ENCODE data around the gene VSTM4.

Gene VSTM4

DNA sequence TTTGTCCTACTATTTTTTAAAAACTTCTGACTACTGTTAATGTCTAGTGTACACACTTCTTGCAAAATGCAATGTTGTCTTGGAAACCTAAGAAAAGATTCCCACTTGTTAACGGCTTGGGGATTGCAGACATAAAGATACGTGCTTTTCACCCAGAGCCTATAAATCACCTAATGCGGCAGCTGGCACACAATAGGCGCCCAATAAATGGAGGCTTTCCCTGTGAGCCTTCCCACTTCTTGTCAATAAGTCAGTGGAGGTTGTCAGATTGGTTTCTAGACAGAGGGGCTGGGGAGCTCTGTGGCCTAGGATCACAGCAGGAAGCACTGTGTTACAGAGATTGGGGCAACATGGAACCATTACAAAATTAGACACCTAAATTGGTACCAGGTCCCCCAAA, 74.7 kb downstream of the VSTM4 start:
- DNase-seq (ENCODE audit: low read depth): no peak

DNA sequence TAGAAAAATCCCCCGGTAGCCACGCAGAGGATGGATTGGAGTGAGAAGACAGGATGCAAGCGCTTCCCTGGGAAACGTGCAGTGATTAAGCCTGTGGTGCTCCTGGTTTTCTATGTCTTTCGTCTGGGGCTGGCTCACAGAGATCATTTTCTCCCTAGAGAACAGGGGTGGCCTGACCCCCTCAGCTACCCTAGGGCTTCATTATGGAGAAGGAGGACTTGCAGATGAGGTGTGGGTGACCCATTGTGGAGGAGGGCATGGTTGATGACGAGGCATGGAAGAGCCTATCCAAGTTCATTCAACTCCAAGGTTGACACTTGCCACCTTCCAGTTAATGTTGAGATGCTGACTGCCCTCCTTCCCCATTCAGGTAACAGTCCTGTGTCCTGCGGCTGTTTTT, 75.9 kb downstream of the VSTM4 start:
- DNase-seq (ENCODE audit: low read depth): no peak

DNA sequence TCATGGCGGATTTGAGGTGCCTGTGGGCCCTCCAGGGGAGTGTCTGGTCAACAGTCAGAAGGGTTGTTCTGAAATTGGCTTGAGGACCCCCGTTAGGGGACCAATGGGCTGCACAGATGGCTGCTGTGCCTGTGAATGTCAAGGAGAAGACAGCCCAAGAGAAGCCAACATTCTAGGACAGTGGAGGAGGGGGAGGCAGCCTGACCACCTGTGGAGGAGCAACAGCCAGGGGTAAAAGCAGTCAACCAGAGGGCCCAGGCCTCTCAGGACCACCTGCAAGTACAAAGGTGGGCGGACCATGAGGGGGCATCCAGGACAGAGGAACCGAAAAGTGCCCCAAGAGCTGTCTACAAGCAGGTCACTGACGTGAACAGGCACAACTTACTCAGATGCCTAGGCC, 76.6 kb downstream of the VSTM4 start:
- no peak for DNase-seq (ENCODE audit: low read depth)

DNA sequence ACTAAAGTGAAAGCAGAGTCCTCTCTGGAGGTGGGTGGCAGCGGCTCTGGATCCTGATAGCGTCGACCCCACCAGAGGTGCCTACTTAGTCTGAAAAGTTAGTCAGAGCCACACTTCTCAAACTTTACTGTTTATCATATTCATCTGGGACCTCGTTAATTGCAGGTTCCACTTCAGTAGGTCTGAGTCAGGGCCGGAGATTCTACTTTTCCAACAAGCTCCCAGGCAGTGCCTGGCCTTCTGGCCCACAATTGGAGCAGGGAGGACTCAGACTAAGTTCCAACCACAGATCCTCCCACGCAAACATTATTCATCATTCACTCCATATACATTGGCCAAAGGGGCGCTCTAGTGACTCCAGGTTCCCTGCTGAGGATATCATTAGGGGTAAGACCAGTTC, 78.1 kb downstream of the VSTM4 start:
- DNase-seq (ENCODE audit: low read depth): no peak

DNA sequence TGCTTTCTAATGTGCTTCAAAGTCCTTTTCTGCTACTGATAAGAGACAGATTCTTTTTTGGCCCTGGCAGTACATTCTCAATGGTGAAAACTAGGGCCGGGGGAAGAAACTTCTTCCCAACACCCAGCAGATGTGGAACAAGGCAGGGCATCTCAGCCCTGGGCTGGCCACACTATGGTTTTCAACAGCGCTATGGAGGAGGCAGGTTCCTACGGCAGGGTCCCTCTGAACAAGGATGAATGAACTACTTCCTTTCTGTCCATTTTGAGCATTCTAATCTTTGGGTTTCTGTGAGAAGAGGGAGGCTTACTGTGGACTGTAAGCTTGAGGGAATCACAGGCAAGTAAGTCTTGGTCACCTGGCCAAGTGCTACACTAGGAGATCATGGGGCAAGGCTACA, 78.7 kb downstream of the VSTM4 start:
- DNase-seq (ENCODE audit: low read depth): no peak

DNA sequence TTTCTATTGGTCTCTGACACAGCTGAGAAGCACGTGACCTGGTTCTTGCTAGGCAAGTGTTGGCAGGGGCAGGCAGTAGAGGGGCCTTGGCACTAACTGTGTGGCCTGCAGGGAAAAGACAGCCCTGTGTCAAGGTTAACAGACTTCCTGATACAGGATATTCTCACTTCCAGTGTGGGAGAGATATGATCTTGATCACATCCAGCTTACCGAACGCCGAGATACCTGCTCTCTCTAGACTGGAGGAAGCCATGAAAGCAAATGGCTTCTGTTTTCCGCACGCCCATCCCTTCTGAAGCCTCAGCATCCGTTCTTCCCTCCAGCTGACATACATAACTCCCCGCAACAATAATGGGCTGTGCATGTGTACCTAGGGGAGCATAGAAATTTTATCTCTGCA, 79.4 kb downstream of the VSTM4 start:
- DNase-seq (ENCODE audit: low read depth): no peak

DNA sequence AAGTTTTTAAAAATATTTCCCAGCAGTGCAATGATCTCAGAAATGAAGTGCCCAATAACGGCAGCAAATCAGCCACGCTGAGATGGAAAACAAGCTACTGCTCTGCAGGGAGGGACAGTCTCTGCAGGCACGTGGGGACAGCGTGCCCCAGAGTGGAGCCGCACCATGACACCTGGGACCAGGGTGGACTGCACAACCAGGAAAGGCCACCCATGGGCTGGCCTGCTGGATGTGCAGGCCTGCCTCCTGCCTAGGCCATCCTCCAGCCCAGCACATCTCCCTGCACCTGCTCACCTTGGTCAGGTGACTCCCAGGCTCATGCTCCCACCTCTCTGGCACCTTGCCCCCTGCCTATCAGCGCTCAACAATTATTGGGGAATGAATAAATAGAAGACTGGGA, 80.4 kb downstream of the VSTM4 start:
- no peak for DNase-seq (ENCODE audit: low read depth)

DNA sequence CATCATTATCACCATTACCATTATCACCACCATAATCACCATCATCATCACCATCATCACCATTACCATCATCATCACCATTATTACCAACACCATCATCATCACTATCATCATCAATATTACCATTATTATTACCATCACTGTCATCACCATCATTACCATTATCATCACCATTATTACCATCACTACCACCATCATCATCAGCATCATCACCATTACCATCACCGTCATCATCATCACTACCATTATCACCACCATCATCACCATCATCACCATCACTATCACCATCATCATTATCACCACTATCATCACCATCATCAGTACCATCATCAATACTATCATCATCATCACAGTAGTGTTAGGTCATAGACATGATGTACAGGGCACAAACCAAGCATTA, 81.4 kb downstream of the VSTM4 start:
- DNase-seq (ENCODE audit: low read depth): no peak

DNA sequence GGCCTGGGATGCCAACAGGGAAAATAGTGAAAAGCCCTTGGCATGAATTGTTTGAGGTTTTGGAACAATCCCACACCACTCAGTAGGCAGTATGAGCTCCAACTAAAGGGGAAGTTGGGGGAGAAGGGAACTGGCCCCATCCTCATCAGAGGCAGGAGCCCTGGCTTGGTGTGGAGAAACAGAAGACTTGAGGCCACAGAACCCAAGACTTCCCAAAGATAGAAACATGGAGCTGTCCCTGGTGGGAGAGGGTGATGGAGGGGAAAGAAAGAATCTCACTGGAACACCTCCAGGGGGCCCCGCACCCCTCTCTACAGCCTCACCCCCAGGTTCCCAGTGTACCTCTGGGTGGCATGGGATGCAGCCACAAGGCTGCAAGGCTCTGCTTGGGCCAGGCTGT, 85.7 kb downstream of the VSTM4 start:
- no peak for DNase-seq (ENCODE audit: low read depth)

DNA sequence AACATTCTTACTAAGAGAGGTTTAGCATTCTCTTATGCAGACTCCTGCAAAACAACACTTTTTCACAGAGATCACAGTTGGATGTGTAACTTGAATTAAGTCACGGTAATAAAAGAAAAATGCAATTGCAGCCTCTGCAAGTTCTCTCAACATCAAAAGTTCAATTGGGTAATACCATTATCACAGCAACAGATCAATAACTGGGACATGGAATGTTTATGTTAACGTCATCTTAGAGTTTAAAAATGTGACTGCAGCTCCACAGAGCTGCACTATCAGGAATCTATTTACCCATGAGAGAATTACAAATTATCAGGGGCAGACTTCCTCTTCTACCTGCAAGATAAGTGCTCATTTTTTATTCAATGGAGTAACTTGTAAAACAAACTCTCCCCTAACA, 86.7 kb downstream of the VSTM4 start:
- DNase-seq (ENCODE audit: low read depth): no peak

DNA sequence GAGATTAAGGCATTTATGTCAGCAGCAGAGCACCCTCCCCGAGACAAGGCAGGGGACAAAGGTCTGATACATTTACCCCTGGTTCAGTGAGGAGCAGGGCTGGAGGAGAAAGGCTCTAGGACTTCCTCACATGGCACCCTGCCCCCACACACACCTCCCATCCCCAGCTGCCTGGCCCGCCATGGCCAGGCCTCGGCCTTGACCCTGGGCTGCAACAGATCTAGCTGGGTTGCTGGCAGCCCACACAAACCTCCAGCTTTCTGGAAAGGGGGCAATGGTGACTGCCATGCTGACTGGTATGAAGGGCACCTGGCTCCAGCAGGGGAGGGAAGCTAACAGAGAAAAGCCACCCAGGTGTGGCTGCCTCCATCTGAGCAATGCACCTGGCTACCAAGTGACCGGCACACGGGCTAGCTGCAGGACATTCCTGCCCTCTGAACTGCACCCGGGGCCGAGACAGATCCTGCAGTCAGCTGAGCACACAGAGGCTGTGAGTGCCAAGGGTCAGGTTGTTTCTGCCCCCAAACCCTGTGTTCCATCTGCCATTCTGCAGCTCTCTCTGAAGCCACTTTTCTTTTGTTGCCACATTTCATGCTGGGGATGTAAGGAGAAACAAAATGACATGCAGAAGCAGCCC, 89.9 kb downstream of the VSTM4 start:
- no peak for DNase-seq (ENCODE audit: low read depth)

DNA sequence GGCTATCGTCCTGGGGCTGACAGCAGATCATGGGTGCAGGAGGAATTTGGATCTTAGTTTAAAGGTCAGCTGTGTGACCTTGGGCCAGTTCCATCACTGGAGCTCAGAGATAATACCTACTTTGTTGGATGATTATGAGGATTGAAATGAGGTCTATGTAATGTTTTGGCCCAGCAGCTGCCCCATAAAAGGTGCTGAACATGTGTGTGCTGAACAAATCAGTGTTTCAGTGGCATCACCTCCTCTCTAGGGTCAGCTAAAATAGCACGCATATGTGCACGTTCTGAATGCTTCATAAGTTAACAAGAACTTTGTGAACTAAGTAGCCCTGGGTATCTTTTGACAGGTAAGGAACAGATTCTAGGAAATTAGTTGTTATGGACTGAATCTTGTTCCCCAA, 90.8 kb downstream of the VSTM4 start:
- DNase-seq (ENCODE audit: low read depth): no peak

DNA sequence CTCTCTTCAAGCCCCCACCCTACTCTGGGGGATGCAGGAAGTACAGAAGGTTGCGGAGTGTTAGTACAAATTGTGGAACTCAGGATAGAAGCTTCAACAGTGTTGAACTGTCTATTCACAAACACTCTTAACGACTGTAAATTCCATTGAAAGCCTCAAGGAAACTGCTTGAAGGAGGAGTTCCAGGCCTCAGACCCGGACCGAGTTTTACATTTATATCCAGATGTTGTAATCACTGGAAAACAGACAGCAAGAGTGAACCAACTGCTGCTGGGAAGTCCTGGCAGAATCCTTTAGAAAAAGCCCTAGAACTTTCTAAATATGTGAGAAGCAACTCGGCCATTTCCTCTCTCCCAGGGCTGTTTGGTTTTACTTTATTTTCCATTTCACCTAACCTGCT, 91.6 kb downstream of the VSTM4 start:
- no peak for DNase-seq (ENCODE audit: low read depth)

DNA sequence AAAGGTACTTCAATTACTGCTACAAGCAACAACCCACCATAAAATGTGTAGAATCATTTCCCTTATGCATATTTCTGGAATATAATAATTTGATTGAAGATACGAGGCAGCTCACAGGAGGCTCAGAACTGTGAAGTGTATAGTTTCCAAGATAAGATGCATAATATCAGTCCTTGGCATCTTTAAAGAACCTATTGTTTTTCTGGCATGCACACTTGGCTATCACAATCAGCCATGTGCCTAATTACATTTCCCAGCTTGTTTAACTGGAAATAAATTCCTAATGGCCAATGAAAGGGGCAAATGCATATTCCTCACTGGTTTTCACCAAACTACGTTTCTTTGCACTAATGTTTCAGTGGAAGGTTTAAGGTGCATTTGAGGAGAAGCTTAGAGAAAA, 92.3 kb downstream of the VSTM4 start:
- no peak for DNase-seq (ENCODE audit: low read depth)

DNA sequence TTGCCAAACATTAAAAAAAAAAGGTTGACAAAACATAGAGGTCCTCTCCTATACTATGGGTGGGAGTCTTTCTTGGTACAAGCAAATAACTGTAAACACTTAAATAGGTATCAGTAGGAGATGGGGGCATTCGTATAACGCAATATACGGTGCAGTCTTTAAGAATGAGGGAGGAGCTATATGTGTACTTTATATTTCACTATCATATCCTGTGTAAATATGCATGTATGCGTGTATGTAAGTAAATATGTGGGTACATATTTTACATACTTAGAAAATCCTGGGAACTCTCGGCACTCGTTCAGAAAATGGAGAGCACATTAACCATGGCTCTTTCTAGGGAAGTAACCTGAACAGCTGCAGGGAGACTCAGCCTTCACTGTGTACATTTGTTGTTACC, 93.6 kb downstream of the VSTM4 start:
- no peak for DNase-seq (ENCODE audit: low read depth)

DNA sequence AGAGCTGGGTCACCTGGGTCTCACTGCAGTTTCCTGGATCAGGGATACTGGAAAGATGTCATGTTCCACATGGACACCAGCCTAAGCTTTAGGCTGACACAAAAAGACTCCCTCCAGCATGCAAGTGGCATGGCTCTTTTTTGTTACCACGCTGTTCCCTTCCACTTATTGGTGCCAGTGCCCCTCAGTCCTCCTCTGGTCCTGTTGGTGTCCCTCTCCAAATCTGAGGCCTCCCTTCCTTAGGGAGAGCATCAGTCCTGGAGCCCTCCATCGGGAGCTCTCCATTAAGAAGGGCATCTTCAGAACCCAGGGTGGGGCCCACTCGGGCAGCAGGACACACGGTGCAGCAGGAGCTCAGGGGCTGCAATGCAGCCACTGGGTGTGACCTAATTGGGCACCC, 99.6 kb downstream of the VSTM4 start:
- no peak for DNase-seq (ENCODE audit: low read depth)

DNA sequence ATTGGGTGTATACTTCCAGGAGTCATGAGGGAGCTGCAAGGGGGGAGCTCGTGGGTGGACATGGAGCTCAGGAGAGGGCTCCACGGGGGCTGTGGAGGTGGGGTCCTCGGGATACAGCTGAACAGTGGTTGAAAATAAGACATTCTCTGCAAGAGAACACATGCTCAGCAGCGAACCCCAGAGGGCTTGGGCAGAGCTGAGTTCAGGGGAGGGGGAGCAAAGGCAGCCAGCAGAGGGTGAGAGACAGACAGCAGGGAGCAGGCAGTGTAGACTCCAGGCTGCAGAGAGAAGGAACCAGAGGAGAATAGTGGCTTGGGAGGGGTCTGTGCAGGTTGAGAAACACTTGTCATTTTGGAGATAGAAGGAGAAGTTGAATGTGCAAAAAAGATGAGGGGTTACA, 102.7 kb downstream of the VSTM4 start:
- DNase-seq (ENCODE audit: low read depth): no peak

DNA sequence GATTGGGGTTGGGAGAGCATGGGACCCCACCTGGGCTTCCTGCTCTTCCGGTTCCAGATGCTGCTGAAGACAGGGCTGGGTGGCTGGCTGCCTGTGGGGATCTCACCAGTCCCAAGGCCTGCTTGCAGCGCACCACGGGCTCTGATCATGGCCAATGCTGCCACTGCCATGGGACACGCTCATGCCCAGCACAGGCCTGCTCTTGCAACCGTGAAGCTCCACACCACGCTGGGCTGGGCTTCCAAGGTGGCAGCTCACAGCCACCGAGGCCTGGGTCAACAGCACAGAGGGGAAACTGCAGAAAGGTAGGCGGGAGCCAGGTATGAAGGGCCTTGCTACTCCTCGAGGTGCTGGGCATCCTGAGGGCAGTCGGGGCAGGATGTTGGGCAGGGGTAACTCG, 103.6 kb downstream of the VSTM4 start:
- no peak for DNase-seq (ENCODE audit: low read depth)

DNA sequence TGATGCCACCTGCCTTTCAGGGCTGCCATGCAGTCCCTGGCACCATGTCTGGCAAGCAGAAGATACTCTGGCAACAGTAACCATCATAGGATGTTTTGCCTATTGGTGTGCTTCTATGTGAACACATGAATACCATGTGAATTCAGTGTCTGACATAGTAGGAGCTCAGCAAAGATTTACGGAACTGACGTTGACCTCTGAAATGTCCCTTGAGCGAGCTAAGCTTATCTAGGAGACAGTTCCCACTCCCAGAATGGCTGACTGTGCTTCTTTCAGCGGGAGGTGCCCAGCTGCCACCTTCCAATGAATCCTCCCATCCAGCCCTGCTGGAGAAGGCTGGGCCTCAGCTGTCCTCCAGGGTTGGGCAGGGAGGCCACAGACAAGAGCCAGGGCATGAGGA, 104.5 kb downstream of the VSTM4 start:
- no peak for DNase-seq (ENCODE audit: low read depth)

DNA sequence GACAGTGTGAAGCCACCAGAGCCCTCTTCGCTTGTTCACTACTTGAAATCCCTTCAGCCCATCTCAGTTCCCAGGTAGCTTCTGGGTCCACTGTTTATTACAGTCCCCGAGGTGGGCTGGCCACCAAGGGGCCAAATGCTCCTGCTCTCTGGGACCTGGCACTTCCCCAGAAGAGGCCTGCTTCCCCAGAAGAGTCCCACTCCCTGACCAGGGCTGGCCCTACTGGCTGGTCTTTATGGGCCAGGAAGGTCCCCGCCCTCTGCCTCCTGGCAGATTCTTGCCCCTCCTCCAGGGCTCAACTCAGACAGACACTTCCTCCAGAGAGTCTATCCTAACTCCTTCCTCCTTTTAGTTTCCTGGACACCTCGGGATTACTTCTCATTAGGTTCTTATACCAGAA, 105.0 kb downstream of the VSTM4 start:
- DNase-seq (ENCODE audit: low read depth): no peak

DNA sequence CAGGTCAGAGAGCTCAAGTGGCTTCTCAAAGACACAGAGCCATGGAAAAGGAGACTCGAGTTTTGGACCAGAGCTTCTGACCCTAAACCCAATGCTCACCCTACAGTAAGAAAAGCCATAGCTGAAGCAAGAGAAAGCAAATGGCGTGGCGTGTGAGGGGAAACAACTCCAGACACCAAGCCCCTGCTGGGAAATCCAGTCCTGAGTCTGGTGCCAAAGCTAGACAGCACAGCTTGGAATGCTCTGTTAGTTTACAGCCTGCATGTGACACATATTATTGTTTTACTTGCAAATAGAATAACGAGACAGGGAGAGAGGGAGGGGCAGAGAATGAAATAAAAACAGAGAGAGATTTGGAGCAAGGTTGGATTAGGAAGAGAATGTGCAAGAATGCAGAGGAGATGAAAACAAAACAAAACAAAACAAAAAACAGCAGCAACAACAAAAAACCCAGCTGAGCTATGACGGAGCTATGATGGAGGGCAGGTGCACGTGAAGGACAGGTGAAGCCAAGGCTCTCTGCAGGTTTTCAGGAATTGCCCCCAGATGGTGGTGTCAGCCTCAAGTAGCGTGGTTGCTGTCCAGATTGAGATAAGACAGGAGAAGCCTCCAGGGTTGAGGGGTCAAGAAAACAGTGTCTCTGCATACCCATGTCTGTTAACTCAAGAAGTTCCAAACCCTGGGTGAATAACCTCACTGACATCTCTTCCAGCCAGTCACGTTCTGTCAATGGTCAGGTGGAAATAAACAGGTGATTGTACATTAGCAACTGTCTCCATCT, 105.9 kb downstream of the VSTM4 start:
- no peak for DNase-seq (ENCODE audit: low read depth)

DNA sequence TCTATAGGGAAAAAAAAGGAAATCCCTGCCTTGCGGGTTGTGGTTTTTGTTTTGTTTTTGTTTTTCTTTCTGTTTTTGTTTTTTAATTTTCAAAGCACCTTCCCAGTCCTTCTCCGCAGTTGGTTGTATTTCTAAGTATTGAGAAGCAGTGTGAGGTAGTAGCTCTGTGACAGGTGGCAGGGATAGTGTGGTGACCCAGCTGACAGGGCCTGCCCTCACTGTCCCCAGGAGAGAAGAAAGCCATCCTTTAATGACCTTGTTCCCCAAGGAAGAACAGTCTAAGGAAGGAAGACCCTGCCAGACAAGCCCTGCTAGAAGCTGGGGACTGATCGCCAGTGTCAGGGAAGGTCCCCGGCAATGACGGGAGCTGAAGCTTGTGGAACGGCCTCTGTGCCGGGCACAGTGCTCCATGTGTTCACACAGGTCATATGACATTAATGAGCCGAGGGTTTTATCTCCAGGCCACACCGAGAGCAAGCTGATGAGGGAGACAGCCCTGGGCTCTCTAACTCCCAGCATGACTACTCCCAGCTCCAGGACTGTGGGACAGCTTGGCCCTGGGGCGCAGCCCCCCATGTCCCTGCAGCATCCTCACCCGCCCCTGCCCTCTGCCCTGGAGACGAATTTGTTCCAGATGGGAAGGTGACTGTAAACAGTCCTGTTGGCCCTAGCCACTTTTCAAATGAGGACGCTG, 106.7 kb downstream of the VSTM4 start:
- no peak for DNase-seq (ENCODE audit: low read depth)

DNA sequence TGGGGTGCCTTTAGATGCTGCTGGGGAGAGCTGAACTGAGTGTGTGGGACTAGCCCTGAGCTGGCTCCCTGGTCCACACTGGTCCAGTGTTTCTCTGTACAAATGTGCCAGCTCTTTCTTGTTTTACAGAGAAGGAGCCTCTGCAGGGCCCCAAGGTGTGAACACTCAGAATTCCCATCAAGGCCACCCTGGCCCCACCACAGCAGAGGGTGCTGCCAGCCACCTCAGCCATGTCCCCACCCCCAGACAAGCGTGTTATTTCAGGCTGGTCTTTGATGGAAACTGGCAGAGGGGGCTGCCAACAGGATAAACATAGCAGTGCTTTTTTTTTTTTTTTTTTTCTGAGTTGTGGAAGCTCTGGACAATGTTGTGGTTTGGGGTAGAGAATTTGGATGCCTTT, 107.2 kb downstream of the VSTM4 start:
- no peak for DNase-seq (ENCODE audit: low read depth)

DNA sequence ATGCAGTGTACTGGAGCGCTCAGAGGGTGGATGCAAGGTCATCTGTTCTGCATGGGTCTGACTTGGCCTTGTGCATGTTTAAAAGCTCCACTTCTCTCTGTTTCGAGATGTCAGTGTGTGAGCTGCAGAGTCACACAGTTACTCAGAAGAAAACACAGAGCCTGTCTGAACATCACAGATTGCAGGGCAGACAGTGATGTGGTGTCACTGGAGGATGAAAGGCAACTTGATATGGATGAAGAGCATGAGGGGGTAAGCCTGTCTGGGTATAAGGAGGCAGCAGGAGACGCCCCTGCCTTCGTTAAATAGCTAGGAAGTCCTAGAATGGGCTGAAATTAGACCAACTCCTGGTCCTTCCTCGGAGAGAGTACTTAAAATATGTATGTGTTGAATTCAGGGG, 108.2 kb downstream of the VSTM4 start:
- no peak for DNase-seq (ENCODE audit: low read depth)
